GM23248 (cell line): ENCODE results near the gene GPRIN1. TPM values are rescaled to one million over a fixed set of nuclear protein-coding genes. Genes with fewer than 3 reads are reported as not detected.

Experiments
- DNase-seq: peaks from one replicate; pipeline ENCODE4 v3.0.0-alpha.2; 2015
- H2AFZ ChIP-seq: fragments of 200-600 bp; sonication (generic); 2 replicates; pipeline ENCODE4 v1.6.1; 2016; ENCODE audit warnings: antibody characterized with exemption
- H3F3A ChIP-seq: fragments of 200-600 bp; sonication (generic); 2 replicates; pipeline ENCODE4 v1.6.1; 2016; ENCODE audit warnings: mild to moderate bottlenecking, antibody characterized with exemption, mixed run types; ENCODE audit not compliant: insufficient read depth
- H3K27ac ChIP-seq: fragments of 200-600 bp; sonication (generic); 2 replicates; pipeline ENCODE4 v1.5.1; 2016; ENCODE audit warnings: mild to moderate bottlenecking
- H3K27me3 ChIP-seq: fragments of 200-600 bp; sonication (generic); replicated peaks from 2 replicates; pipeline ENCODE4 v1.6.1; 2016; ENCODE audit warnings: mild to moderate bottlenecking; ENCODE audit not compliant: insufficient read depth
- H3K36me3 ChIP-seq: fragments of 200-600 bp; sonication (generic); 2 replicates; pipeline ENCODE4 v1.6.1; 2016; ENCODE audit warnings: low read depth, mild to moderate bottlenecking
- H3K4me1 ChIP-seq: fragments of 200-600 bp; sonication (generic); 2 replicates; pipeline ENCODE4 v1.6.1; 2016; ENCODE audit warnings: mild to moderate bottlenecking; ENCODE audit not compliant: insufficient read depth
- H3K4me2 ChIP-seq: fragments of 200-600 bp; sonication (generic); one replicate; pipeline ENCODE4 v1.6.1; 2016; ENCODE audit warnings: mild to moderate bottlenecking; ENCODE audit not compliant: unreplicated experiment
- H3K4me3 ChIP-seq: fragments of 200-600 bp; sonication (generic); 2 replicates; pipeline ENCODE4 v1.5.1; 2016; ENCODE audit warnings: mild to moderate bottlenecking
- H3K79me2 ChIP-seq: fragments of 200-600 bp; sonication (generic); 2 replicates; pipeline ENCODE4 v1.6.1; 2016; ENCODE audit warnings: mild to moderate bottlenecking; ENCODE audit not compliant: insufficient read depth
- H3K9ac ChIP-seq: fragments of 200-600 bp; sonication (generic); 2 replicates; pipeline ENCODE4 v1.6.1; 2016; ENCODE audit warnings: mild to moderate bottlenecking
- H3K9me2 ChIP-seq: fragments of 200-600 bp; sonication (generic); 2 replicates; pipeline ENCODE4 v1.6.1; 2016; ENCODE audit warnings: mixed run types, mild to moderate bottlenecking, moderate library complexity; ENCODE audit not compliant: insufficient read depth
- H3K9me3 ChIP-seq: fragments of 200-600 bp; sonication (generic); one replicate; pipeline ENCODE4 v1.6.1; 2017; ENCODE audit warnings: low read depth
- H4K20me1 ChIP-seq: fragments of 200-600 bp; sonication (generic); 2 replicates; pipeline ENCODE4 v1.6.0; 2016; ENCODE audit not compliant: insufficient read depth
- EZH2 ChIP-seq: fragments of 200-600 bp; sonication (generic); IDR thresholded peaks from 2 replicates; pipeline ENCODE4 v1.6.1; 2018; ENCODE audit warnings: antibody characterized with exemption, mild to moderate bottlenecking; ENCODE audit not compliant: insufficient read depth, poor library complexity, severe bottlenecking
- EZH2phosphoT487 ChIP-seq: fragments of 200-600 bp; sonication (generic); IDR thresholded peaks from 2 replicates; pipeline ENCODE4 v1.6.1; 2018; ENCODE audit warnings: antibody characterized with exemption, moderate library complexity, mild to moderate bottlenecking, low read depth; ENCODE audit not compliant: insufficient read depth
- WGBS, 2 experiments: methylation state at CpG; one replicate each; pipeline ENCODE4 v1.1.6; 2015 to 2017; ENCODE audit warnings: low lambda C conversion rate in 2 of 2, low coverage in 1 of 2; ENCODE audit errors: missing lambda C conversion rate in 2 of 2; 5-methylcytosine and 5-hydroxymethylcytosine counted together
- in situ Hi-C: fragments of 300-500 bp; cut with MboI; formaldehyde crosslinking; loops from 2 replicates; pipeline ENCODE4 v1.15.0; 2020
- polyA plus RNA-seq: library from polyadenylated mRNA; unstranded; fragments of >200 nt; fragmentation: Nextera tagmentation; extraction: Ambion mirVana; gene quantifications from 2 replicates; pipeline ENCODE4 v1.2.1, GENCODE V29; 2016
- total RNA-seq: library from RNA; depleted of rRNA; stranded (reverse); fragments of >200 nt; shearing (Covaris generic); gene quantifications from 2 replicates; pipeline ENCODE4 v1.2.3, GENCODE V29; 2014

The GPRIN1 gene
- total and polyA plus RNA-seq, 2 experiments from 2014 or later: 1.2 to 4.8 TPM

DNA sequence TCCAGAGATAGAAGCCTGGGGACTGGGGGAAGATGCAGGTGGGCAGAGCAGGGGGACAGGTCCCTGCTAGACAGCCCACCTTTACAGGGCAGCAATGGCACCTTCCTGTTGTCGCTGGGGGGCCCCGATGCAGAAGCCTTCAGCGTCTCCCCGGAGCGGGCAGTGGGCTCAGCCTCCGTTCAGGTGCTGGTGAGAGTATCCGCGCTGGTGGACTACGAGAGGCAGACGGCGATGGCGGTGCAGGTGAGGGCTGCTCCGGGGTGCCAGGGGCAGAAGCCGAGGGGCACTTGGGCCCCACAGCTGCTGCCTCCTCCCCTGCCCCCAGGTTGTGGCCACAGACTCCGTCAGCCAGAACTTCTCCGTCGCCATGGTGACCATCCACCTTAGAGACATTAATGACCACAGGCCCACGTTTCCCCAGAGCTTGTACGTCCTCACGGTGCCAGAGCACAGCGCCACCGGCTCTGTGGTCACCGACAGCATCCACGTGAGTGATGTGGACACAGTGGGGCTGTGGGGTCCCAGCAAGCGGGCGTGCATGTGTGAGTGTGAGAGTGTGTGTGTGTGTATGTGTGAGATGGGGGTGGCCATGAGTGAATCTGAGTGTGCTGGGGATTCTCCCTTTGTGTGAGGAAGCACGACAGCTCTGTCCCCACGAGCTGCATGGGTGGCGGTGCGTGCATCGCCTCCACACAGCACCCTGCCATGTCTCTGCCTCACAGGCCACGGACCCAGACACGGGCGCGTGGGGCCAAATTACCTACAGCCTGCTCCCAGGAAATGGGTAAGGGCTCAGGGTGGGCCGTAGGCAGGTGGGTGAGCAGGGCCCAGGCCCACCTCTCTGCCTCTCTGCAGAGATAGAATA is 32.4 kb downstream of the GPRIN1 start:
- H3K9me2 ChIP-seq: no peaks in the 10 kb centered on the region
- no peaks in the 10 kb centered on the region for H4K20me1 ChIP-seq
- H3K27ac ChIP-seq: no peak overlapping the region
- no peak overlapping the region for H3K9ac ChIP-seq
- no peaks in the 10 kb centered on the region for H3K36me3 ChIP-seq
- no peaks in the 10 kb centered on the region for H3K27me3 ChIP-seq
- TF ChIP-seq EZH2phosphoT487: no peak
- TF ChIP-seq EZH2: no peak
- no peak overlapping the region for H3K4me3 ChIP-seq
- DNase-seq: no peak
- H3K79me2 ChIP-seq: no peaks in the 10 kb centered on the region
- in situ Hi-C loops: no loop called here
- WGBS, 2 experiments: 84 to 85% methylated on average over 35 to 36 of the region's 36 CpGs
- H3K4me1 ChIP-seq: no peaks in the 10 kb centered on the region
- no peak overlapping the region for H3K4me2 ChIP-seq
- H3K9me3 ChIP-seq: no peaks in the 10 kb centered on the region
- no peaks in the 10 kb centered on the region for H3F3A ChIP-seq
- no peak overlapping the region for H2AFZ ChIP-seq

DNA sequence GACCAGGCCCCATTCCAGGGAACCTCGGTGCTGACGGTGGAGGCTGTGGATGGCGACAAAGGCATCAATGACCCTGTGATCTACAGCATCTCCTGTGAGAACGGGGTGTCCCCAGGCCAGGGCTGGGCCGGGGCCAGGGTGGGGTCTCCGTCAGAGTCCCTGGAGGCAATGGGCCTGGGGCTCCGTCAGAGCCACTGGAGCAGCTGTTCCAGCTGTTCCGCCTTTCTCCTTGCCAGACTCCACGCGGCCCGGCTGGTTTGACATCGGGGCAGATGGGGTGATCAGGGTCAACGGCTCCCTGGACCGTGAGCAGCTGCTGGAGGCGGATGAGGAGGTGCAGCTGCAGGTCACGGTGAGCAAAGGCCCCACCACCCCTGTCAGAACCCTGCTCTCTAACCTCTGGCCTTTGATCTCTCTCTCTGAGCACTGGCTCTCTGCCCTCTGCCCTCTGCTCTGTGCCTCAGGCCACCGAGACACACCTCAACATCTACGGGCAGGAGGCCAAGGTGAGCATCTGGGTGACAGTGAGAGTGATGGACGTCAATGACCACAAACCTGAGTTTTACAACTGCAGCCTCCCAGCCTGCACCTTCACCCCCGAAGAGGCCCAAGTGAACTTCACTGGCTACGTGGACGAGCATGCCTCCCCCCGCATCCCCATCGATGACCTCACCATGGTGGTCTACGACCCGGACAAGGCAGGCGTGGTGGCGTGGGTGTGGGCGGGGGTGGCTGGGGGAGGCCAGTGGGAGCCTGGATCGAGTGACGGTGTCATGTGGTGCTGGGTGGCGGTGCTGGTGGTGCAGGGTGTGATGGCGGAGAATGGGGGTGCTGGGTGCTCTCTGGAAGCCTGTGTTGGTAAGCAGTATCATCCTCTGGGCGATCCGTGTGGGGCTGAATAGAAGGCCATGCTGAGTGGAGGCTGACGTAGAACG is 34.2 kb downstream of the GPRIN1 start:
- no peak overlapping the region for H3K9ac ChIP-seq
- in situ Hi-C loops: no loop called here
- H3K9me3 ChIP-seq: no peaks in the 10 kb centered on the region
- 47 to 50% methylated on average over 35 to 37 of the region's 37 CpGs for WGBS, 2 experiments
- no peak for DNase-seq
- H3K79me2 ChIP-seq: no peaks in the 10 kb centered on the region
- TF ChIP-seq EZH2 (no peak), EZH2phosphoT487 (no peak)
- no peaks in the 10 kb centered on the region for H3F3A ChIP-seq
- H3K9me2 ChIP-seq: no peaks in the 10 kb centered on the region
- no peak overlapping the region for H3K4me3 ChIP-seq
- no peak overlapping the region for H3K27ac ChIP-seq
- no peaks in the 10 kb centered on the region for H3K4me1 ChIP-seq
- no peak overlapping the region for H2AFZ ChIP-seq
- no peaks in the 10 kb centered on the region for H3K36me3 ChIP-seq
- no peaks in the 10 kb centered on the region for H4K20me1 ChIP-seq
- H3K4me2 ChIP-seq: no peak overlapping the region
- no peaks in the 10 kb centered on the region; the same call in 1 of the 2 replicates for H3K27me3 ChIP-seq

DNA sequence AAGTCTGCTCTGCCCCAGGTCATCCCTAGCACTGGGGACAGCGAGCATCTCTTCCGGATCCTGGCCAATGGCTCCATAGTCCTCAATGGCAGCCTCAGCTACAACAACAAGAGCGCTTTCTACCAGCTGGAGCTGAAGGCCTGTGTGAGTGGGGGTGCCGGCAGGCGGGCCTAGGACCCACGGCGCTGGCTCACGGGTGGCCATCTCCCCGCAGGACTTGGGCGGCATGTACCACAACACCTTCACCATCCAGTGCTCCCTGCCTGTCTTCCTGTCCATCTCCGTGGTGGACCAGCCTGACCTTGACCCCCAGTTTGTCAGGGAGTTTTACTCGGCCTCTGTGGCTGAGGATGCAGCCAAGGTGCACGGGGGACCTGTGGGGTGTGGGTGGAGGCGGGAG is 34.9 kb downstream of the GPRIN1 start:
- Histone ChIP-seq H3K4me1 (no peaks in the 10 kb centered on the region), H3F3A (no peaks in the 10 kb centered on the region), H3K4me3 (no peak overlapping the region), H3K79me2 (no peaks in the 10 kb centered on the region), H4K20me1 (no peaks in the 10 kb centered on the region), H3K9me2 (no peaks in the 10 kb centered on the region), H3K27ac (no peak overlapping the region), H3K9me3 (no peaks in the 10 kb centered on the region), H3K36me3 (no peaks in the 10 kb centered on the region), H3K27me3 (no peaks in the 10 kb centered on the region; the same call in 1 of the 2 replicates), H3K4me2 (no peak overlapping the region), H2AFZ (no peak overlapping the region), H3K9ac (no peak overlapping the region)
- TF ChIP-seq EZH2: no peak
- no peak for TF ChIP-seq EZH2phosphoT487
- 50 to 72% methylated on average over 14 of the region's 14 CpGs for WGBS, 2 experiments
- no peak for DNase-seq
- in situ Hi-C loops: no loop called here

DNA sequence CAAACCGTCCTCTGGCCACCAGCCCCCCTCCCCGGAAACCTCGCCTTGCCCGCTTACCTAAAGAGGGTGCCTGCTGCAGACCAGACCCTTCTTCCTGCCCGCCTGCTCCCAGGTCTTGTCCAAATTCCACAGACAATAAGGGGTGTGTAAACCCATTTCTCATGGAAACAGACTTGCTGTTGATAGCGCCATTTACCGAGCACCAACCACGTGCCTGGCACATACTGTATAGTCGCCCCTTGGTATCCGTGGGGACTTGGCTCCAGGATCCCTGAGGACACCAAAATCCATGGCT is 35.7 kb downstream of the GPRIN1 start:
- no peaks in the 10 kb centered on the region for H4K20me1 ChIP-seq
- no peaks in the 10 kb centered on the region for H3K9me2 ChIP-seq
- no peak overlapping the region for H2AFZ ChIP-seq
- no peak for DNase-seq
- no peak overlapping the region for H3K27ac ChIP-seq
- 39 to 41% methylated on average over 10 of the region's 10 CpGs for WGBS, 2 experiments
- no peaks in the 10 kb centered on the region; the same call in 1 of the 2 replicates for H3K27me3 ChIP-seq
- no peaks in the 10 kb centered on the region for H3K36me3 ChIP-seq
- no peak overlapping the region for H3K9ac ChIP-seq
- no peak overlapping the region for H3K4me2 ChIP-seq
- TF ChIP-seq EZH2 (no peak), EZH2phosphoT487 (no peak)
- no peaks in the 10 kb centered on the region for H3K79me2 ChIP-seq
- H3K4me3 ChIP-seq: no peak overlapping the region
- no peaks in the 10 kb centered on the region for H3K4me1 ChIP-seq
- no peaks in the 10 kb centered on the region for H3F3A ChIP-seq
- H3K9me3 ChIP-seq: no peaks in the 10 kb centered on the region
- in situ Hi-C loops: no loop called here
